IMR-90 (cell line): ENCODE data around the gene RUNX1. TPM values are rescaled to one million over a fixed set of nuclear protein-coding genes. Genes with fewer than 3 reads are reported as not detected.
A peak's percentile ranks its signal among the peaks of the same experiment; 100 is the strongest.

Experiments used
- ATAC-seq: fragments of 200-7000 bp; cut with Tn5 transposase; 2 replicates; pipeline ENCODE4 v1.9.1; 2020; ENCODE audit warnings: low read depth, mild to moderate bottlenecking, moderate library complexity
- BruUV-seq: library from RNA; stranded (reverse); fragments of 400-500 nt; replicated peaks from 2 replicates; lab custom pipeline; 2021; lab: Mats Ljungman, UMichigan
- CTCF ChIA-PET: fragments of 300-600 bp; formaldehyde crosslinking; extraction: SDS; loops from one replicate; lab custom pipeline; 2021; ENCODE audit warnings: antibody characterized with exemption; lab: Yijun Ruan, JAX
- POLR2A ChIA-PET: fragments of 300-600 bp; sonication (Branson Sonifier 250); formaldehyde crosslinking; loops from one replicate; lab custom pipeline; 2022; ENCODE audit warnings: antibody characterized with exemption; ENCODE audit not compliant: unreplicated experiment; lab: Charles Lee
- DNase-seq: peaks from one replicate; pipeline ENCODE4 v3.0.0; 2013
- H2AFZ ChIP-seq: replicated peaks from 2 replicates; pipeline ENCODE3; 2013; ENCODE audit warnings: low read length, mild to moderate bottlenecking; ENCODE audit not compliant: poor library complexity
- H2AK5ac ChIP-seq: 2 replicates; pipeline ENCODE4 v1.6.1; 2013; ENCODE audit warnings: low read depth, low read length, inconsistent platforms
- H2AK9ac ChIP-seq: replicated peaks from 2 replicates; pipeline ENCODE3; 2013; ENCODE audit warnings: mild to moderate bottlenecking, low read depth, low read length, moderate library complexity; ENCODE audit not compliant: poor library complexity
- H2BK120ac ChIP-seq: 2 replicates; pipeline ENCODE4 v1.6.1; 2013; ENCODE audit warnings: low read depth, low read length, inconsistent platforms
- H2BK15ac ChIP-seq: 3 replicates; pipeline ENCODE4 v1.6.1; 2013; ENCODE audit warnings: low read depth, low read length, inconsistent platforms
- H2BK20ac ChIP-seq: 2 replicates; pipeline ENCODE4 v1.6.1; 2013; ENCODE audit warnings: low read depth, mild to moderate bottlenecking, inconsistent platforms, low read length, moderate library complexity
- H2BK5ac ChIP-seq: 2 replicates; pipeline ENCODE4 v1.6.1; 2013; ENCODE audit warnings: mild to moderate bottlenecking, low read depth, low read length, inconsistent platforms; ENCODE audit not compliant: poor library complexity, severe bottlenecking
- H3K14ac ChIP-seq: replicated peaks from 2 replicates; pipeline ENCODE4 v1.6.1; 2013; ENCODE audit warnings: low read depth, low read length, inconsistent platforms
- H3K18ac ChIP-seq: 2 replicates; pipeline ENCODE4 v1.6.1; 2013; ENCODE audit warnings: low read depth, low read length, control low read depth
- H3K23ac ChIP-seq: 2 replicates; pipeline ENCODE4 v1.6.1; 2013; ENCODE audit warnings: low read depth, low read length, inconsistent platforms
- H3K27ac ChIP-seq: 2 replicates; pipeline ENCODE4 v1.5.1; 2013; ENCODE audit warnings: mild to moderate bottlenecking, control low read depth, low read length; ENCODE audit not compliant: insufficient read depth
- H3K27me3 ChIP-seq: 2 replicates; pipeline ENCODE4 v1.6.1; 2013; ENCODE audit warnings: low read length; ENCODE audit not compliant: control insufficient read depth, insufficient read depth
- H3K36me3 ChIP-seq: 2 replicates; pipeline ENCODE4 v1.6.1; 2013; ENCODE audit warnings: low read length, mixed read lengths; ENCODE audit not compliant: control insufficient read depth, insufficient read depth
- H3K4ac ChIP-seq: 2 replicates; pipeline ENCODE4 v1.6.1; 2013; ENCODE audit warnings: low read depth, low read length, inconsistent platforms
- H3K4me1 ChIP-seq: 2 replicates; pipeline ENCODE4 v1.6.1; 2013; ENCODE audit warnings: low read length, mixed read lengths; ENCODE audit not compliant: control insufficient read depth, insufficient read depth
- H3K4me2 ChIP-seq: 2 replicates; pipeline ENCODE4 v1.6.1; 2013; ENCODE audit warnings: low read depth, mild to moderate bottlenecking, control low read depth, low read length, moderate library complexity
- H3K4me3 ChIP-seq: 2 replicates; pipeline ENCODE4 v1.5.1; 2013; ENCODE audit warnings: low read depth, mild to moderate bottlenecking, control low read depth, low read length, moderate library complexity; ENCODE audit not compliant: insufficient read depth
- H3K56ac ChIP-seq: 2 replicates; pipeline ENCODE4 v1.6.1; 2013; ENCODE audit warnings: low read length, inconsistent platforms; ENCODE audit not compliant: insufficient read depth; ENCODE audit errors: extremely low read depth
- H3K79me1 ChIP-seq, 2 experiments: 2 replicates each; pipeline ENCODE4 v1.6.1; 2013; ENCODE audit warnings: low read length in 2 of 2, inconsistent platforms in 1 of 2, low read depth in 1 of 2
- H3K9ac ChIP-seq: 2 replicates; pipeline ENCODE4 v1.6.1; 2013; ENCODE audit warnings: low read depth, low read length, control low read depth
- H3K9me1 ChIP-seq: 2 replicates; pipeline ENCODE4 v1.6.1; 2013; ENCODE audit warnings: low read length, inconsistent platforms; ENCODE audit not compliant: insufficient read depth
- H3K9me3 ChIP-seq: 2 replicates; pipeline ENCODE4 v1.6.1; 2013; ENCODE audit warnings: low read length; ENCODE audit not compliant: control insufficient read depth, insufficient read depth
- H4K20me1 ChIP-seq: 2 replicates; pipeline ENCODE4 v1.6.1; 2013; ENCODE audit warnings: low read length, inconsistent platforms; ENCODE audit not compliant: insufficient read depth
- H4K5ac ChIP-seq: 2 replicates; pipeline ENCODE4 v1.6.1; 2013; ENCODE audit warnings: mild to moderate bottlenecking, low read depth, low read length, control low read depth
- H4K8ac ChIP-seq, 2 experiments: 2 replicates each; pipeline ENCODE4 v1.6.1; 2013; ENCODE audit warnings: low read depth in 2 of 2, low read length in 2 of 2, control low read depth in 1 of 2, inconsistent platforms in 1 of 2
- H4K91ac ChIP-seq: 2 replicates; pipeline ENCODE4 v1.6.1; 2013; ENCODE audit warnings: low read depth, low read length, inconsistent platforms; ENCODE audit not compliant: insufficient read depth
- CEBPB ChIP-seq: IDR thresholded peaks from 2 replicates; pipeline ENCODE4 v1.6.1; 2012; ENCODE audit warnings: low read depth, low read length, improper control_type of control experiment
- CHD1 ChIP-seq: IDR thresholded peaks from 2 replicates; pipeline ENCODE4 v1.6.1; 2012; ENCODE audit warnings: low read depth, low read length, improper control_type of control experiment
- CTCF ChIP-seq: conservative IDR thresholded peaks from 2 replicates; pipeline ENCODE4 v1.5.1; 2012; ENCODE audit warnings: mild to moderate bottlenecking, low read depth, low read length, improper control_type of control experiment
- ELK1 ChIP-seq: fragments of 150-350 bp; IDR thresholded peaks from 2 replicates; pipeline ENCODE4 v1.6.1; 2016; ENCODE audit warnings: low read depth, mild to moderate bottlenecking, low read length, moderate library complexity, borderline replicate concordance
- FOS ChIP-seq: fragments of 150-350 bp; IDR thresholded peaks from 2 replicates; pipeline ENCODE4 v1.6.1; 2016; ENCODE audit warnings: low read depth, low read length
- MAFK ChIP-seq: IDR thresholded peaks from 2 replicates; pipeline ENCODE4 v1.6.1; 2012; ENCODE audit warnings: low read depth, low read length, improper control_type of control experiment
- MAZ ChIP-seq: IDR thresholded peaks from 2 replicates; pipeline ENCODE4 v1.6.1; 2012; ENCODE audit warnings: low read depth, mild to moderate bottlenecking, low read length, improper control_type of control experiment, moderate library complexity, borderline replicate concordance
- MXI1 ChIP-seq: IDR thresholded peaks from 2 replicates; pipeline ENCODE4 v1.6.1; 2012; ENCODE audit warnings: low read depth, mild to moderate bottlenecking, low read length, moderate library complexity, borderline replicate concordance
- POLR2A ChIP-seq: IDR thresholded peaks from 2 replicates; pipeline ENCODE4 v1.6.1; 2012; ENCODE audit warnings: mild to moderate bottlenecking, low read depth, low read length
- RAD21 ChIP-seq: IDR thresholded peaks from 2 replicates; pipeline ENCODE4 v1.6.1; 2012; ENCODE audit warnings: low read length, improper control_type of control experiment
- RCOR1 ChIP-seq: IDR thresholded peaks from 2 replicates; pipeline ENCODE4 v1.6.1; 2012; ENCODE audit warnings: mild to moderate bottlenecking, low read length, improper control_type of control experiment; ENCODE audit not compliant: insufficient replicate concordance
- RFX5 ChIP-seq: IDR thresholded peaks from 2 replicates; pipeline ENCODE4 v1.8.0; 2012; ENCODE audit warnings: low read depth, mild to moderate bottlenecking, low read length, moderate library complexity
- SMC3 ChIP-seq: fragments of 150-350 bp; IDR thresholded peaks from 2 replicates; pipeline ENCODE4 v1.6.1; 2016; ENCODE audit warnings: low read depth, mild to moderate bottlenecking, antibody characterized with exemption, low read length, moderate library complexity
- USF2 ChIP-seq: fragments of 150-350 bp; IDR thresholded peaks from 2 replicates; pipeline ENCODE4 v1.6.1; 2017; ENCODE audit warnings: mild to moderate bottlenecking, antibody characterized with exemption, low read length, low read depth
- WGBS, 2 experiments: methylation state at CpG; one replicate each; pipeline versions ENCODE4 v1.1.5 to v1.1.7; 2013; ENCODE audit warnings: missing lambda C conversion rate in 2 of 2; ENCODE audit not compliant: insufficient read length in 1 of 2; ENCODE audit errors: extremely low coverage in 2 of 2; 5-methylcytosine and 5-hydroxymethylcytosine counted together
- dilution Hi-C: fragments of 300-500 bp; cut with HindIII; formaldehyde crosslinking; loops from one replicate; pipeline ENCODE4 v1.14.3; 2018; ENCODE audit warnings: low sequenced_read_pairs; ENCODE audit not compliant: unreplicated experiment
- in situ Hi-C: fragments of 300-500 bp; cut with MboI; formaldehyde crosslinking; loops from 3 replicates; pipeline ENCODE4 v1.14.3; 2019; ENCODE audit warnings: low sequenced_read_pairs, inconsistent platforms, mixed read lengths
- intact Hi-C: fragments of 100-400 bp; cut with micrococcal nuclease; formaldehyde crosslinking; loops from 2 replicates; pipeline ENCODE4 v1.10.0; 2022
- polyA plus RNA-seq, 3 experiments: library from polyadenylated mRNA; depleted of rRNA; stranded (reverse); fragments of >200 nt; gene quantifications; 2 replicates each; pipeline ENCODE4 v1.2.3, GENCODE V29; 2012; ENCODE audit warnings: low replicate concordance in 1 of 3
- total RNA-seq: library from RNA; depleted of rRNA; stranded (reverse); fragments of >200 nt; gene quantifications from 2 replicates; pipeline ENCODE4 v1.2.3, GENCODE V29; 2012

Gene RUNX1
- total and polyA plus RNA-seq, 2 of the 4 experiments (the other 2 are of a cell fraction), result 34.5 to 56.5 TPM

GRCh38 chr21:34979383-34979782 is 69.7 kb downstream of the RUNX1 start (continued):
- no peak for TF ChIP-seq FOS
- no peak for TF ChIP-seq CHD1
- no peak for TF ChIP-seq RAD21

GRCh38 chr21:34977333-34977732 is 71.8 kb downstream of the RUNX1 start:
- WGBS, 2 experiments, result no CpG with 5 or more reads among the region's 1 CpG
- Histone ChIP-seq H3K36me3 (no peaks in the 10 kb centered on the region), H3K79me1 (peaks cover 0 to 18% of the 10 kb centered on the region in 2 experiments; a peak in 2 of 4 replicates), H2BK20ac (peak overlapping the region; percentile 5; the same call in 1 of the 2 replicates), H3K23ac (no peak overlapping the region), H2BK5ac (no peak overlapping the region), H3K56ac (no peak overlapping the region), H3K4ac (no peak overlapping the region; the same call in 1 of the 2 replicates), H2BK120ac (no peak overlapping the region), H3K18ac (no peak overlapping the region), H4K91ac (no peak overlapping the region), H3K9me3 (no peaks in the 10 kb centered on the region), H3K9ac (no peak overlapping the region), H3K4me2 (no peak overlapping the region), H3K14ac (no peak overlapping the region), H3K27ac (no peak overlapping the region), H2AK5ac (peak overlapping the region; percentile 30; the same call in 1 of the 2 replicates), H2AFZ (no peak overlapping the region), H4K8ac (no peak overlapping the region), H2BK15ac (peak overlapping the region; percentile 51; the same call in 1 of the 3 replicates), H2AK9ac (no peak overlapping the region), H3K9me1 (peaks cover 5% of the 10 kb centered on the region; the same call in 1 of the 2 replicates), H4K5ac (no peak overlapping the region), H3K4me1 (peaks cover 5% of the 10 kb centered on the region), H3K27me3 (no peaks in the 10 kb centered on the region), H4K20me1 (no peaks in the 10 kb centered on the region), H3K4me3 (no peak overlapping the region)
- dilution Hi-C loops (no loop called here), intact Hi-C loops (no loop called here), in situ Hi-C loops (no loop called here)
- BruUV-seq, result no TSS peak
- no peak for DNase-seq
- ChIA-PET CTCF (no interaction called here), POLR2A (no interaction called here)
- ATAC-seq, result no peak
- TF ChIP-seq RFX5 (no peak), MXI1 (no peak), MAZ (no peak), CHD1 (no peak), CTCF (no peak), USF2 (no peak), SMC3 (no peak), RAD21 (no peak), ELK1 (no peak), CEBPB (no peak), FOS (no peak), RCOR1 (no peak), POLR2A (no peak), MAFK (no peak)
